Transverse colon (tissue), 4 donors: Measurements from ENCODE around the gene CNKSR3. TPM values are rescaled to one million over a fixed set of nuclear protein-coding genes. Genes with fewer than 3 reads are reported as not detected.

ENCODE experiments used
- DNase-seq: peaks from one replicate; pipeline ENCODE4 v3.0.0-alpha.2; 2019
- H3K27ac ChIP-seq, 4 donors: fragments of 200-600 bp; sonication (generic); 2 replicates each; pipeline ENCODE4 v1.5.1; 2016 to 2018; ENCODE audit warnings: inconsistent platforms in 4 of 4
- H3K27me3 ChIP-seq: fragments of 200-600 bp; sonication (generic); 2 replicates; pipeline ENCODE4 v1.5.1; 2017; ENCODE audit warnings: inconsistent platforms
- H3K36me3 ChIP-seq, 4 donors: fragments of 200-600 bp; sonication (generic); 2 replicates each; pipeline ENCODE4 v1.5.1; 2017 to 2019; ENCODE audit warnings: inconsistent platforms in 4 of 4
- H3K4me1 ChIP-seq, 4 donors: fragments of 200-600 bp; sonication (generic); 2 replicates each; pipeline ENCODE4 v1.5.1; 2017 to 2020; ENCODE audit warnings: inconsistent platforms in 4 of 4
- H3K4me3 ChIP-seq, 4 donors: fragments of 200-600 bp; sonication (generic); 1 replicate in 1 of 4; 2 replicates in 3 of 4; pipeline versions ENCODE4 v1.5.1 to v1.6.1; 2017 to 2019; ENCODE audit warnings: inconsistent platforms in 4 of 4
- H3K9me3 ChIP-seq, 2 donors: fragments of 200-600 bp; sonication (generic); 2 replicates each; pipeline ENCODE4 v1.5.1; 2017 to 2019; ENCODE audit warnings: inconsistent platforms in 2 of 2
- EP300 ChIP-seq: sonication (generic); formaldehyde crosslinking; IDR thresholded peaks from one replicate; pipeline ENCODE4 v1.6.1; 2017; ENCODE audit warnings: antibody characterized with exemption, low read depth
- POLR2A ChIP-seq: fragments of 450-650 bp; IDR thresholded peaks from one replicate; pipeline ENCODE4 v1.6.1; 2016; ENCODE audit warnings: antibody characterized with exemption, mild to moderate bottlenecking, moderate library complexity
- POLR2AphosphoS5 ChIP-seq, 3 donors: sonication (generic); formaldehyde crosslinking; IDR thresholded peaks; one replicate each; pipeline ENCODE4 v1.6.1; 2016; ENCODE audit warnings: antibody characterized with exemption in 3 of 3
- WGBS, 2 donors: methylation state at CpG; one replicate each; pipeline ENCODE4 v1.1.5; 2018; ENCODE audit warnings: low coverage in 1 of 2; 5-methylcytosine and 5-hydroxymethylcytosine counted together
- in situ Hi-C, 4 donors: fragments of 200-750 bp; cut with MboI; loops; one replicate each; pipeline versions ENCODE4 v1.15.0 to v1.15.1; 2017; ENCODE audit warnings: low sequenced_read_pairs in 3 of 4, low pct_ligation_motif_present in 1 of 4, low pct_unique_long_range_greater_than_20kb in 1 of 4
- intact Hi-C: fragments of 100-400 bp; cut with DNase I; formaldehyde crosslinking; loops from one replicate; pipeline ENCODE4 v1.15.1; 2023; ENCODE audit warnings: low total_unique reads
- total RNA-seq, 4 donors: library from RNA; depleted of rRNA; stranded (reverse); fragments of >200 nt; gene quantifications; one replicate each; pipeline ENCODE4 v1.1.0, GENCODE V29; 2016
- TF ChIP-seq, protein P1 (sequence below), 5 experiments: fragments of 200-600 bp in 3 of 5; fragments of 450-650 bp in 2 of 5; sonication (generic) in 3 of 5; IDR thresholded peaks; 1 replicate in 2 of 5; 2 replicates in 3 of 5; pipeline ENCODE4 v1.5.1; 2016 to 2017; ENCODE audit warnings: antibody characterized with exemption in 5 of 5, inconsistent platforms in 3 of 5, mild to moderate bottlenecking in 2 of 5, moderate library complexity in 1 of 5

CNKSR3 gene
- total RNA-seq, 4 donors from 2014 or later, result 4.0 to 27.3 (median 16.9) TPM

DNA sequence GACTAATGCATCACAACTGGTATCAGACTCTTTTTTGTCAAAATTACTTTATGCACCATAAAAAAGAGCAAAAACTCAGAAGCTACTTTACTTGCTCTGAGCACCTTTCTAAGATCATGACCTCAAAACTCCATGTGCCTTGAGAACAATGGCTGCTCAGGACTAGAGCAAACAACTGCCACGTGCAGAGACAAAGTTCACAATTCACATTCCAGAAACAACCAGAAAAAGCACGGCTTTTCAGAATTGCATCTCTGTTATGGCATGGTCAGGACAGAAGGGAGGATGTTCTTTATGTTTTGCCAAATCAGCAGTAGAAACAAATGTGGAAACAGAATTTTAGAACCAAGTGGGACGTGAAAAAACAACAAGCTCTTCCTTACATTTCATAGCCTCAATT lies 70.5 kb downstream of the CNKSR3 start:
- no peak overlapping the region for H3K27ac ChIP-seq

DNA sequence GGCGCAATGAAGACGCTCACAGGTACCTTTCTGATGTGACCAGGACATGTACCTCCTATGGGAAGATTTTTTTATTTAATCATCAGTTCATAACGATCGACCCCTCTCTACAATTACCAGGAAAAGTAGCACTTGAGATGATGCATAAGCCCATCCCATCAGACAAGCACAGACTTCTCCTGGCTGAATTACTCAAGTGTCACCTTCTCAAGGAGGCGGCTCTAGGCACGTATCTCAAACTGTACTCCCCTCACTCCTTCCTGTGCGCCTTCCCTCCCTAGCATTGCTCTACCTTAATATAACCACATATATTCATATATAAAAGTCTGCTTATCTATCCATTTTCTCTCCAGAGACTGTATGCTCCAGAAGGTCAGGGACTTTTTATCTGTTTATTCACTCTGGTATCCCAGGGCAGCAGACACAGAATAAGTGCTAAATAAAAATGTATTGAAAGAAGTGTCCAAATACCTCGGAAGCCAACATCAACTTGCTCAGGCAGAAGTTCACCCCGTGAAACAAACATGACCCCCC lies 71.5 kb downstream of the CNKSR3 start:
- intact Hi-C loops, result no loop called here
- peaks cover 0 to 11% (median 3%) of the 10 kb centered on the region in 4 donors for H3K4me1 ChIP-seq
- no peaks in the 10 kb centered on the region for H3K9me3 ChIP-seq
- H3K27me3 ChIP-seq, result no peaks in the 10 kb centered on the region
- H3K27ac ChIP-seq, result no peak overlapping the region
- peaks cover 0 to 10% (median 0%) of the 10 kb centered on the region in 4 donors for H3K36me3 ChIP-seq
- H3K4me3 ChIP-seq, result no peak overlapping the region
- TF ChIP-seq EP300 (no peak), POLR2A (no peak), POLR2AphosphoS5 (IDR thresholded peaks at IDR 0.05) (no peak)
- TF ChIP-seq, protein P1, sequence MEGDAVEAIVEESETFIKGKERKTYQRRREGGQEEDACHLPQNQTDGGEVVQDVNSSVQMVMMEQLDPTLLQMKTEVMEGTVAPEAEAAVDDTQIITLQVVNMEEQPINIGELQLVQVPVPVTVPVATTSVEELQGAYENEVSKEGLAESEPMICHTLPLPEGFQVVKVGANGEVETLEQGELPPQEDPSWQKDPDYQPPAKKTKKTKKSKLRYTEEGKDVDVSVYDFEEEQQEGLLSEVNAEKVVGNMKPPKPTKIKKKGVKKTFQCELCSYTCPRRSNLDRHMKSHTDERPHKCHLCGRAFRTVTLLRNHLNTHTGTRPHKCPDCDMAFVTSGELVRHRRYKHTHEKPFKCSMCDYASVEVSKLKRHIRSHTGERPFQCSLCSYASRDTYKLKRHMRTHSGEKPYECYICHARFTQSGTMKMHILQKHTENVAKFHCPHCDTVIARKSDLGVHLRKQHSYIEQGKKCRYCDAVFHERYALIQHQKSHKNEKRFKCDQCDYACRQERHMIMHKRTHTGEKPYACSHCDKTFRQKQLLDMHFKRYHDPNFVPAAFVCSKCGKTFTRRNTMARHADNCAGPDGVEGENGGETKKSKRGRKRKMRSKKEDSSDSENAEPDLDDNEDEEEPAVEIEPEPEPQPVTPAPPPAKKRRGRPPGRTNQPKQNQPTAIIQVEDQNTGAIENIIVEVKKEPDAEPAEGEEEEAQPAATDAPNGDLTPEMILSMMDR (IDR thresholded peaks at IDR 0.05), result no peak
- in situ Hi-C loops, result no loop called here
- no peak for DNase-seq
- WGBS, 2 donors, result 76 to 86% methylated on average over 6 to 9 of the region's 9 CpGs

More for the DNA sequence above, 70.5 kb downstream of the CNKSR3 start:
- Histone ChIP-seq H3K36me3 (peaks cover 0 to 10% (median 0%) of the 10 kb centered on the region in 4 donors), H3K27me3 (no peaks in the 10 kb centered on the region), H3K9me3 (no peaks in the 10 kb centered on the region), H3K4me3 (no peak overlapping the region), H3K4me1 (peaks cover 0 to 11% (median 3%) of the 10 kb centered on the region in 4 donors)
- WGBS, 2 donors, result 46 to 86% methylated on average over 1 to 3 of the region's 3 CpGs
- intact Hi-C loops (no loop called here), in situ Hi-C loops (no loop called here)
- DNase-seq, result no peak
- TF ChIP-seq, protein P1 (IDR thresholded peaks at IDR 0.05), result no peak
- TF ChIP-seq POLR2A (no peak), POLR2AphosphoS5 (IDR thresholded peaks at IDR 0.05) (no peak), EP300 (no peak)

DNA sequence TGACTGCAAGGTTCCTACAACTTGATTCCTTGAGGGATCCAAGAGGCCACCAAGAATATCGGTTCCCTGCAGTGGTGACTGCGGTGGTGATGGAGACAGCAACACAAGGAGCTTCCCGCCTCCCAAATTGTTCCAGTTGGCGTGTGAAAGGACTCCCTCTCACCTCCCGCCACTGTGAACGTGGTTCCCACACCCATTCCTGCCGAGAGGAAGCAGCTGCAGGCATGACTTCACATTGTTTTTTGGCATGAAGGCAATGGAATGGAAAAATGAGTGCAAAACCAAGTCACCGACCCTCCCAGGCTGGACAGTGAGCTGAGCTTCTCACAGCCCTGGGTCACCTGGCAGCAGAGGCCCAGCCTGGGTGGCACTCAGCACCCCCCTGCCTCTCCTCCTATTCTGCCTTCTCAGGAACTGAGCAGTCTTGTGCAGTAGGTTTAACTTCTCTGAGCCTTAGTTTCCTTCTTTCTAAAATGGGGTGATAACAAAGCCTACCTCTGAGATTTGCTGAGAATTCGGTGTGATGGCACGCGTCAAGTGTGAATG lies 75.0 kb downstream of the CNKSR3 start:
- TF ChIP-seq, protein P1 (IDR thresholded peaks at IDR 0.05), result no peak
- TF ChIP-seq POLR2A (no peak), EP300 (no peak), POLR2AphosphoS5 (IDR thresholded peaks at IDR 0.05) (no peak)
- H3K27me3 ChIP-seq, result no peaks in the 10 kb centered on the region
- H3K9me3 ChIP-seq, result no peaks in the 10 kb centered on the region
- DNase-seq, result no peak
- 89 to 90% methylated on average over 4 to 11 of the region's 11 CpGs for WGBS, 2 donors
- intact Hi-C loops (no loop called here), in situ Hi-C loops (no loop called here)
- no peak overlapping the region for H3K27ac ChIP-seq
- H3K4me1 ChIP-seq, result peaks cover 0 to 14% (median 4%) of the 10 kb centered on the region in 4 donors
- H3K4me3 ChIP-seq, result no peak overlapping the region
- H3K36me3 ChIP-seq, result peaks cover 0 to 5% (median 3%) of the 10 kb centered on the region in 4 donors

DNA sequence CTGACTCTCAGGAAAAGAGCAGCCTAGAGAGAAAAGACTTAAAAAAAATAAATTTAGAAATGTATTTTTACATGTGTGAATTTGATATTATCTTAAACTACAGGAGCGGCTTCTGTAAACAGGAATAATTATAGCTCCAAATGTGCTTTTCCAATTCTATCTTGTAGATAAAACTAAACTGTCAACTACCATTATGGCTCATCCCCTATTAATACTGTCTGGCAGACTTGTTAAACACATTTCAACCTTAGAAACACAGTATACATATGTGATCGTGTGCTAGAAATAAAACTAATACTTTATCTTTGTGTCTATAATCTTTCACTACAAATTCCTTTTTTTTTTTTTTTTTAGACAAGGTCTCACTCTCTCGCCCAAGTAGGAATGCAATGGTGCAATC lies 75.8 kb downstream of the CNKSR3 start:
- Histone ChIP-seq H3K27me3 (no peaks in the 10 kb centered on the region), H3K4me3 (no peak overlapping the region), H3K36me3 (peaks cover 0 to 5% (median 2%) of the 10 kb centered on the region in 4 donors), H3K27ac (no peak overlapping the region), H3K4me1 (peaks cover 0 to 10% (median 2%) of the 10 kb centered on the region in 4 donors), H3K9me3 (no peaks in the 10 kb centered on the region)
- in situ Hi-C loops (no loop called here), intact Hi-C loops (no loop called here)
- DNase-seq, result no peak
- 84 to 95% methylated on average over 3 of the region's 3 CpGs for WGBS, 2 donors
- TF ChIP-seq POLR2AphosphoS5 (IDR thresholded peaks at IDR 0.05), result no peak
- TF ChIP-seq, protein P1 (IDR thresholded peaks at IDR 0.05), result no peak
- TF ChIP-seq POLR2A, result no peak
- TF ChIP-seq EP300, result no peak
